Omental fat pad (tissue), 4 donors: ENCODE data around the gene PTPRG. TPM values are rescaled to one million over a fixed set of nuclear protein-coding genes. Genes with fewer than 3 reads are reported as not detected.

Experiments
- ATAC-seq: fragments of 150-250 bp; one replicate; pipeline ENCODE4 v1.9.1; 2016; ENCODE audit warnings: mild to moderate bottlenecking, moderate library complexity; ENCODE audit not compliant: low FRiP score
- DNase-seq: peaks from one replicate; pipeline ENCODE4 v3.0.0-alpha.2; 2019; ENCODE audit warnings: low spot score
- total RNA-seq, 4 donors: library from RNA; depleted of rRNA; stranded (reverse); fragments of >200 nt; gene quantifications; one replicate each; pipeline ENCODE4 v1.1.0, GENCODE V29; 2016
- TF ChIP-seq, protein P1 (sequence below), 3 donors: fragments of 450-650 bp; IDR thresholded peaks; one replicate each; pipeline ENCODE4 v1.5.1; 2016 to 2017; ENCODE audit warnings: antibody characterized with exemption in 3 of 3, mild to moderate bottlenecking in 3 of 3, moderate library complexity in 2 of 3

The PTPRG gene
- total RNA-seq, 4 donors from 2014 or later = 90.0 to 172 (median 104) TPM

DNA sequence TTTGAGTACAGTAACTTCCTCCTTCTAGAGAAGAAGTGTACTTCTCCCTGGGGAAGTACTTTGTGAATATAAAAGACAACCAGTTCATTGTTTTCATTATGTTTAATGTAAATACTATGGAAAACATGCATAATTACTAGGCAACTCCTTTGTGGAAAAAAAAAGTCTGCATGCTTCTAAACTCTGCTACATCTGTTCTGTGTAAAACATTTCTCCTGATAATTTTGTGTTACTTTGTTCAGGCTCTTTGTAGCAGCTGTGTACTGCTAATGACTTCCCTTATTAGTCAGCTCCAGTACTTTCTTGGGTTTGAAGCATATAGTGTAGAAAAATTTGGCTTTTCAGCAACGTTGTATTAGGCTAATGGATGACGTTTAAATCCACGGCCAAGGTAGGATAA is 700.4 kb downstream of the PTPRG start:
- no peak for ATAC-seq
- TF ChIP-seq, protein P1, sequence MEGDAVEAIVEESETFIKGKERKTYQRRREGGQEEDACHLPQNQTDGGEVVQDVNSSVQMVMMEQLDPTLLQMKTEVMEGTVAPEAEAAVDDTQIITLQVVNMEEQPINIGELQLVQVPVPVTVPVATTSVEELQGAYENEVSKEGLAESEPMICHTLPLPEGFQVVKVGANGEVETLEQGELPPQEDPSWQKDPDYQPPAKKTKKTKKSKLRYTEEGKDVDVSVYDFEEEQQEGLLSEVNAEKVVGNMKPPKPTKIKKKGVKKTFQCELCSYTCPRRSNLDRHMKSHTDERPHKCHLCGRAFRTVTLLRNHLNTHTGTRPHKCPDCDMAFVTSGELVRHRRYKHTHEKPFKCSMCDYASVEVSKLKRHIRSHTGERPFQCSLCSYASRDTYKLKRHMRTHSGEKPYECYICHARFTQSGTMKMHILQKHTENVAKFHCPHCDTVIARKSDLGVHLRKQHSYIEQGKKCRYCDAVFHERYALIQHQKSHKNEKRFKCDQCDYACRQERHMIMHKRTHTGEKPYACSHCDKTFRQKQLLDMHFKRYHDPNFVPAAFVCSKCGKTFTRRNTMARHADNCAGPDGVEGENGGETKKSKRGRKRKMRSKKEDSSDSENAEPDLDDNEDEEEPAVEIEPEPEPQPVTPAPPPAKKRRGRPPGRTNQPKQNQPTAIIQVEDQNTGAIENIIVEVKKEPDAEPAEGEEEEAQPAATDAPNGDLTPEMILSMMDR (IDR thresholded peaks at IDR 0.05) = no peak

DNA sequence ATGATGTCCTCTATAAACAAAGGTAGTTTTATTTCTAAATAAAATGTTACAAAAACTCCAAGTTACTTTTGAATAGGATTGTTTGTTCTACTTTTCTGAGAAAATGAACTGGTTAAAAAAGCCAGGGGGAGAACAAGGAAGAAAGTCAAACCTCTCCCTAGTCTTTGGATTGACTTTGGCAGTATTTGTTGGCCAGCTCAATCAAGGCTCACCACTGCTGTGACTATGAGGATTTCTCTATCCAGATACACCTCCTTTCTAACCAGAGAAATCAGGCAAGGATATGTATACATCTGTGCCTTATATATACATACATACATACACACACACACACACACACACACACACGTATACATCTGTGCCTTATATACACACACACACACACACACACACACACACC is 704.2 kb downstream of the PTPRG start:
- ATAC-seq (no peak), DNase-seq (no peak)
- TF ChIP-seq, protein P1 (IDR thresholded peaks at IDR 0.05) = no peak

More for the DNA sequence above, 700.4 kb downstream of the PTPRG start:
- no peak for DNase-seq

DNA sequence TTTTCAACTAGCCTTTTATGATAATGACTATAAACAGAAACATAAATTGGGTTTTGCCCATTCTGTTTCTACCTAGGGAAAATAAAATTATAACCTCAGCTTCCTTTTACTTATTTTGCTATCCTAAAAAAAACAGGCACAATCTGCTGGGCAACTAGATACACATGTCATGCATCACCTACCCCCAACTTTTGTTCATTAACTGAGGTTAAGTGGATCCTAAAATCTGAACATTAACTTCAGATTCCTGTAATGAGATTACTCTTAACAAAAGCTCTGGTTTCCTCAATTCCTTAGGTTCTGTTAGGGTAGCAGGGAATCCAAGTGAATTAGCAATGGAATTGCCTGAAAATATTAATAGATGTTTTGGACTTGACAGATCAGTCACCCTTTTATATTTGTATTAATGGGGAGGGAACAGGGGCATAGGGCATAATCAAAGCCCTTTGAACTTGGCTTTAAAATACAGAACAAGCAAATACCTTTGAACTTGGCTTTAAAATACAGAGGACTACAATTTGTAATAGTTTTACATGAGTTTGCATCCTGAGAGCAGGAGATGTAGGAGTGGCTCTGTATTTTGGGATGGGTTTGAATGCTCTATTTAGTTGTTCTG is 705.4 kb downstream of the PTPRG start:
- no peak for DNase-seq
- no peak for ATAC-seq
- TF ChIP-seq, protein P1 (IDR thresholded peaks at IDR 0.05) = no peak

DNA sequence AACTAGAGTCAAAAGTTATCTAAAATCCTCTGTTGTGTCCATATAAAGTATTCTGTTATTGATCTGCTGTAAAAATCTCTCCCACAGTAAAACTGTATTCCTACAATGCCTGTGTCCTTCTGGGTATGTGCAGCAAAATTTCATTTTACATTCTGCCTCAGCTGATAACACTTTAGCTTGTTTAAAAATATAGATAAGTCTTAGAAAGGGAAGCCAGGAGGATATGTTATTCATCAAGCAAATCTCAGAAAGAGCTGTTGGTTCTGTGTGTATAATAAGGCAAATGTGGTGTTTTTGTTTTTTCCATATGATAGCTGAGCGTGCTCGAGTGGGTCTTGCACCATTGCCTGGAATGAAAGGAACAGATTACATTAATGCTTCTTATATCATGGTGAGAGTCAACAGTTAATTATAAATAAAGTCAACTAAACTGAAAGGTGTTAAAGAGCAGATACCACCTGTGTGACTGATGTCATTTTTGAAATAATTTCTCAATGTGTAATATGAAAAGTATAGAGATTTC is 715.3 kb downstream of the PTPRG start:
- no peak for ATAC-seq
- no peak for DNase-seq
- TF ChIP-seq, protein P1 (IDR thresholded peaks at IDR 0.05) = no peak

DNA sequence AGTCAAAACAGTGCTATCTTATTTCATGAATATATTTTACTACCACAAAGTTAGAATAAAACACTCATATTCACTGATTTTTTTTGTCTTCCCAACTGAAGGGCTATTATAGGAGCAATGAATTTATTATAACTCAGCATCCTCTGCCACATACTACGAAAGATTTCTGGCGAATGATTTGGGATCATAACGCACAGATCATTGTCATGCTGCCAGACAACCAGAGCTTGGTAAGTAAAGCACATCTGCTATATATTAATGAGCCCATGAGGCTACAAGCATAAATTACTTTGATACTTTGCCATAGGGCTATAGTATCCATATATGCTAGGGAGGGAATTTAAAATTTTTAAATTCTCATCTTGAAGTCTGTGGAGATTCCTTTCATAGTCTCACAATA is 716.1 kb downstream of the PTPRG start:
- TF ChIP-seq, protein P1 (IDR thresholded peaks at IDR 0.05) = no peak
- ATAC-seq (no peak), DNase-seq (no peak)

DNA sequence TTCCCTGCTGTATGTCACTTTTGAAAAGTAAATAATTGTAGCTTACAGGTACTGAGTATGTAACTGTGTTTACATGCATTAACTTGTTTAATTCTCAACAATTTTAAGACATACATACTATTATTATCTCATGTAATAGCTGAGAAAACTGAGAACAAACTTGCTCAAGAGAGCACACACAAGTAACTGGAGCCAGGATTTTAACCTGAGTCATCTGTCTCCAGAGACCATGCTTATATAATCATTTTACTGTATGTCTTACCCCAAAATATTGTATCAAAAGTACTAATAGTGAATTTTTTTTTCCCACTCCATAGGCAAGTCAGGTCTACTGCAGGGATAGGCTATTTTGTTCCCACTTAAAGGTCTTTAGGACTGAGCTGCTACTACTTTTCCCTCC is 716.6 kb downstream of the PTPRG start:
- no peak for ATAC-seq
- TF ChIP-seq, protein P1 (IDR thresholded peaks at IDR 0.05) = no peak
- no peak for DNase-seq

DNA sequence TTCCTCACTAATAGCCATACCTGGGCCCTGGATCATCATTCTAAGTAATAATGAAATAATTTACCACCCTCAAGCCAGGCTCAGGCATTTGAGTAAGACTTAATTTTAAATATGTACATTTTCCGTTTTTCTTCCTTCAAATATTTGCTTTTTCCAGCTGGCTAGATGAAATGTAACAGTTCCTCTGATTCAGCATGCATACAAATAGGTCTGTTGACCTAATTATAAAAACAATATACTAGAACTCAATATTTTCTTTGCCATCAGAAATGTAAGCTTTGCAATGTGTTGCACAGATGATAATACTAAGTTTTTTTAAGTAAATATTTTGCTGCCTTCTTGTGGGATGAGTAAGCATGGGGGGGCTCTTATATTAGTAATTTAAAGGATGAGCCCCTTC is 720.4 kb downstream of the PTPRG start:
- TF ChIP-seq, protein P1 (IDR thresholded peaks at IDR 0.05) = no peak
- no peak for ATAC-seq
- DNase-seq = no peak
